ENCODE measurements around the gene HPSE2. TPM values are rescaled to one million over a fixed set of nuclear protein-coding genes. Genes with fewer than 3 reads are reported as not detected.

Gene HPSE2
- total and polyA plus RNA-seq, 8 donors: 0.58 to 15.8 (median 2.0) TPM

GRCh38 chr10:98609265-98609664 is 626.4 kb downstream of the HPSE2 start:
- TF ChIP-seq CTCF (IDR thresholded peaks at IDR 0.05) (no peak), POLR2AphosphoS5 (IDR thresholded peaks at IDR 0.05) (no peak), POLR2A (IDR thresholded peaks at IDR 0.05) (no peak), EP300 (IDR thresholded peaks at IDR 0.05) (no peak)
- no peak for DNase-seq
- WGBS, 5 donors: 90 to 98% (median 95%) methylated on average over 2 of the region's 2 CpGs
- H3K4me3 ChIP-seq: no peak overlapping the region
- H3K27ac ChIP-seq: peak overlapping the region in 1 of 5 donors; percentile 40
- H3K36me3 ChIP-seq: no peaks in the 10 kb centered on the region
- intact Hi-C loops (cut with DNase I; ENCODE audit: low total_unique reads): no loop called here
- H3K4me1 ChIP-seq: peaks cover 0 to 27% (median 4%) of the 10 kb centered on the region in 4 donors
- no peaks in the 10 kb centered on the region for H3K27me3 ChIP-seq
- no peaks in the 10 kb centered on the region for H3K9me3 ChIP-seq

- TF ChIP-seq EP300 (IDR thresholded peaks at IDR 0.05) (no peak), POLR2AphosphoS5 (IDR thresholded peaks at IDR 0.05) (no peak), CTCF (IDR thresholded peaks at IDR 0.05) (no peak), POLR2A (IDR thresholded peaks at IDR 0.05) (no peak)
- WGBS, 5 donors: 22 to 35% (median 25%) methylated on average over 5 of the region's 5 CpGs
- Histone ChIP-seq H3K4me1 (peaks cover 0 to 27% (median 4%) of the 10 kb centered on the region in 4 donors), H3K4me3 (no peak overlapping the region), H3K9me3 (no peaks in the 10 kb centered on the region), H3K27me3 (no peaks in the 10 kb centered on the region), H3K36me3 (no peaks in the 10 kb centered on the region), H3K27ac (peak overlapping the region in 1 of 5 donors; percentile 40)
- peak in 1 of 2 donors; percentile 16 for DNase-seq
- intact Hi-C loops (cut with DNase I; ENCODE audit: low total_unique reads): no loop called here
Measured at GRCh38 chr10:98608411-98608810, 627.2 kb downstream of the HPSE2 start.

- TF ChIP-seq POLR2A (IDR thresholded peaks at IDR 0.05) (no peak), EP300 (IDR thresholded peaks at IDR 0.05) (no peak), CTCF (IDR thresholded peaks at IDR 0.05) (no peak), POLR2AphosphoS5 (IDR thresholded peaks at IDR 0.05) (no peak)
- no peaks in the 10 kb centered on the region for H3K27me3 ChIP-seq
- H3K27ac ChIP-seq: no peak overlapping the region
- no peak for DNase-seq
- H3K36me3 ChIP-seq: no peaks in the 10 kb centered on the region
- no peak overlapping the region for H3K4me3 ChIP-seq
- no peaks in the 10 kb centered on the region for H3K4me1 ChIP-seq
- intact Hi-C loops (cut with DNase I; ENCODE audit: low total_unique reads): no loop called here
- H3K9me3 ChIP-seq: peaks cover 0 to 4% (median under 1%) of the 10 kb centered on the region in 4 donors
Measured at GRCh38 chr10:98602224-98602623, 633.4 kb downstream of the HPSE2 start.

GRCh38 chr10:98599032-98599610 is 636.5 kb downstream of the HPSE2 start:
- TF ChIP-seq CTCF (IDR thresholded peaks at IDR 0.05) (no peak), POLR2A (IDR thresholded peaks at IDR 0.05) (no peak)
- WGBS, 5 donors: 90 to 97% (median 91%) methylated on average over 4 to 6 of the region's 6 CpGs

More at GRCh38 chr10:98599032-98599610, 636.5 kb downstream of the HPSE2 start:
- H3K36me3 ChIP-seq: no peaks in the 10 kb centered on the region
- H3K27ac ChIP-seq: no peak overlapping the region
- no peak overlapping the region for H3K4me3 ChIP-seq
- no peak for DNase-seq
- intact Hi-C loops (cut with DNase I; ENCODE audit: low total_unique reads): no loop called here
- H3K4me1 ChIP-seq: no peaks in the 10 kb centered on the region
- no peaks in the 10 kb centered on the region for H3K27me3 ChIP-seq
- peaks cover 0 to 25% (median 13%) of the 10 kb centered on the region in 4 donors for H3K9me3 ChIP-seq
